Choroid plexus epithelial cell (primary cell): ENCODE results near the gene WDR54.

Experiments used
- DNase-seq: peaks from one replicate; pipeline ENCODE4 v3.0.0-alpha.2; 2010; ENCODE audit warnings: low read depth
- H3K4me3 ChIP-seq: 2 replicates; pipeline ENCODE4 v1.5.1; 2011; ENCODE audit warnings: low read depth, mild to moderate bottlenecking, control low read depth, low read length, moderate library complexity
- TF ChIP-seq, protein P1 (sequence below): conservative IDR thresholded peaks from 2 replicates; pipeline ENCODE4 v1.5.1; 2011; ENCODE audit warnings: low read depth, mild to moderate bottlenecking, control low read depth, inconsistent platforms, low read length, moderate library complexity

The WDR54 gene

DNA sequence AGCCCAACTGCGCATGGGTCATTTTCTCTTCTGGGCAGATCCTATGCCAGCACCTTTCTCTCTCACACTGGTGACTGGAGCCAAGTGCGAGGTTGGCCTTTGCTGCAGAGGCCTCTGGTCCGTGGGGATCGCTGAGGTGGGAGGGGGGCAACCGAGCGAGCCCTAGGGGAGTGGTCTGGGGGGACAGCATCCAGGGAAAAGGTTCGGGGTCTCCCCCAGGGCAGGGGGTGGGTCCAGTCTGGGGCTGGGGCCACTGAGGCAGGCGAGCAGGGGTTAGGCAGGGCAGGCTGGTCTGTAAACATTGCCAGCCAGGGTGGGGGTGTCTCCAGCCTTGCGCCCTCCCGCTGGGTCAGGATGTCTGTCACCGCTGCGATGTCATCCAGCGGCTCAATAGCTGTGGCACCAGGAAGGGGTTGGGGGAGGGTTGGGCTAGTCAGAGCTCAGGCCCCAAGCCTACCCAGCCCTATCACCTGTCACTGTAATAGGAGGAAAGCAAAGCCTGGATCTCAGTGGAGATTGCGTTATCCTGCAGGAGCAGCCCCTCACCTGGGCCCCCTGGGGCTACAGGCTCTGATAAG lies 4.7 kb downstream of the WDR54 start:
- TF ChIP-seq, protein P1, sequence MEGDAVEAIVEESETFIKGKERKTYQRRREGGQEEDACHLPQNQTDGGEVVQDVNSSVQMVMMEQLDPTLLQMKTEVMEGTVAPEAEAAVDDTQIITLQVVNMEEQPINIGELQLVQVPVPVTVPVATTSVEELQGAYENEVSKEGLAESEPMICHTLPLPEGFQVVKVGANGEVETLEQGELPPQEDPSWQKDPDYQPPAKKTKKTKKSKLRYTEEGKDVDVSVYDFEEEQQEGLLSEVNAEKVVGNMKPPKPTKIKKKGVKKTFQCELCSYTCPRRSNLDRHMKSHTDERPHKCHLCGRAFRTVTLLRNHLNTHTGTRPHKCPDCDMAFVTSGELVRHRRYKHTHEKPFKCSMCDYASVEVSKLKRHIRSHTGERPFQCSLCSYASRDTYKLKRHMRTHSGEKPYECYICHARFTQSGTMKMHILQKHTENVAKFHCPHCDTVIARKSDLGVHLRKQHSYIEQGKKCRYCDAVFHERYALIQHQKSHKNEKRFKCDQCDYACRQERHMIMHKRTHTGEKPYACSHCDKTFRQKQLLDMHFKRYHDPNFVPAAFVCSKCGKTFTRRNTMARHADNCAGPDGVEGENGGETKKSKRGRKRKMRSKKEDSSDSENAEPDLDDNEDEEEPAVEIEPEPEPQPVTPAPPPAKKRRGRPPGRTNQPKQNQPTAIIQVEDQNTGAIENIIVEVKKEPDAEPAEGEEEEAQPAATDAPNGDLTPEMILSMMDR, result no peak
- H3K4me3 ChIP-seq, result no peak overlapping the region
- no peak for DNase-seq

- H3K4me3 ChIP-seq, result no peak overlapping the region
- TF ChIP-seq, protein P1, result no peak
- no peak for DNase-seq
Observed at GRCh38 chr2:74427551-74427950, 6.0 kb downstream of the WDR54 start.

DNA sequence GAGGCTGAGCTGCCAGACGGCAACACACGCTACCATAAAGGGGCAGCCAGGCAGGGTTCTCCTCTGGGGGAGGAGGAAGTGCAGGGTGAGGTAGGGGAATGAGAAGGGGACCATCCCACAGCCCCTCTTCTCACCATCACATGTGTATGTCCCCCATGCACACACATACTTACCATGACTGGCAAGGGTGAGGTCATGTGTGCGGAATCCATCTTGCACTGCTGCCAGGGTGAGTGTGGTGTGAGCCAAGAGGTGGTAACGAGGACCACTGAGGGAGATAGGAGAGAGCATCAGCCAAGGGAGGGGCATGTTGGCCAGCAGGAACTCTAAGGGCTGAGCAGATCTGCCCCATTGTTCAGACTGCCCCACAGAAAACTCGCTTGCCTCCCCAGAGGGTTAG lies 7.1 kb downstream of the WDR54 start:
- H3K4me3 ChIP-seq, result no peak overlapping the region
- DNase-seq, result no peak
- TF ChIP-seq, protein P1, result no peak

GRCh38 chr2:74429487-74430451 lies 8.2 kb downstream of the WDR54 start:
- no peak for DNase-seq
- H3K4me3 ChIP-seq, result no peak overlapping the region
- TF ChIP-seq, protein P1, result no peak

DNA sequence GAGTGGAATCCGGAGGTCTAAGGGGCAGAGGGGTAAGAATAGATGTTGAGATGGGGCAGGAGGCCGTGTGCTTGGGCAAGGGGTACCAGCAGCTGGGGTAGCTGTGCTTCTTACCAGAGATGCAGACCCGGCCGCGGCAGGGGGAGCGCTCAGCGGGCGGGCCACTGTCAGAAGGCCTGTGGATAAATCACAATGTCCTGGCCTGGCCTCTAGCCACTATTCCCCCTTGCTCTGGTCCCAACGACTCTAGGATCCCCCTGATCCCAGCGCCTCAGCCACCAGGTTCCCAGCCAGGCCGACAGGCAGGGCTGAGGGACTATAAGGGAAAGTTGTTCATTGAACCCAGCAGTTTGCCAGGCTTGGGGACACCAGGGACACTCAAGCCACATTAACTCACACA lies 9.0 kb downstream of the WDR54 start:
- TF ChIP-seq, protein P1, result no peak
- DNase-seq, result no peak
- H3K4me3 ChIP-seq, result no peak overlapping the region

- no peak overlapping the region for H3K4me3 ChIP-seq
- DNase-seq, result no peak
- TF ChIP-seq, protein P1, result no peak
Observed at GRCh38 chr2:74436111-74436805, 14.7 kb downstream of the WDR54 start.
